ENCODE data around the gene IFT122. TPM values are rescaled to one million over a fixed set of nuclear protein-coding genes. Genes with fewer than 3 reads are reported as not detected.

IFT122 gene
- total RNA-seq, 1 donor from 2014 or later = 17.7 TPM

DNA sequence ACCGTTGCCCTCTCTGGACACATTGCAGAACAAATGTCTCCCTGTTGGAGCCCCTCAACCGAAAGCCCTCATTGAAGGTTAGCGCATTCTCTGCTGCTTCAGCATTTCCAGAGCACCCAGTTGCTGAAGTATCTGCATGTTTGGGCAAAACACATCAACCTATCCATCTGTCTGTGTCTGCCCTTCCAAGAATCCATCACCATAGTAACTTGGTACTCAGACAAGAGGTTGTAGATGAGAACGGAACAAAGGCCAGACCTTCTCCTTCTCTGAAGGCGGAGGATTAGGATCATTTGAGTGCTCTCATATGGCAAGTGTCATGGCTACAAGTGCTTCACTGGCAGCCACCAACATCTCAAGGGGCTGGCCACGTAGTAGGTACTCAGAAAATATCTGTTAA, 65.3 kb downstream of the IFT122 start:
- H3K9me3 ChIP-seq (ENCODE audit: insufficient read depth, low read depth, low read length) = no peaks in the 10 kb centered on the region
- H3K9ac ChIP-seq (ENCODE audit: low read length) = no peak overlapping the region
- no peak overlapping the region for H3K4me2 ChIP-seq (ENCODE audit: low read length)
- FAIRE-seq (no peak), DNase-seq (ENCODE audit: low read depth) (no peak)
- H3K36me3 ChIP-seq (ENCODE audit: insufficient read depth, low read length) = peaks cover 4% of the 10 kb centered on the region
- H3K4me3 ChIP-seq (ENCODE audit: insufficient read depth, low read depth, low read length) = no peak overlapping the region
- Mint-ChIP-seq H3K4me1 (ENCODE audit: low read depth, unreplicated experiment) (peaks cover 10% of the 10 kb centered on the region), H3K27ac (ENCODE audit: unreplicated experiment) (no peak overlapping the region), H3K27me3 (ENCODE audit: low read depth, unreplicated experiment) (no peaks in the 10 kb centered on the region), H3K9me3 (ENCODE audit: unreplicated experiment) (no peaks in the 10 kb centered on the region), H3K36me3 (ENCODE audit: low read depth, unreplicated experiment) (peaks cover 27% of the 10 kb centered on the region), H3K4me3 (ENCODE audit: unreplicated experiment) (no peak overlapping the region)
- H2AFZ ChIP-seq (ENCODE audit: low read depth, low read length) = no peak overlapping the region
- H3K4me1 ChIP-seq (ENCODE audit: insufficient read depth, low read length) = no peaks in the 10 kb centered on the region
- H4K20me1 ChIP-seq (ENCODE audit: insufficient read depth, low read length) = no peaks in the 10 kb centered on the region
- TF ChIP-seq, protein P1, sequence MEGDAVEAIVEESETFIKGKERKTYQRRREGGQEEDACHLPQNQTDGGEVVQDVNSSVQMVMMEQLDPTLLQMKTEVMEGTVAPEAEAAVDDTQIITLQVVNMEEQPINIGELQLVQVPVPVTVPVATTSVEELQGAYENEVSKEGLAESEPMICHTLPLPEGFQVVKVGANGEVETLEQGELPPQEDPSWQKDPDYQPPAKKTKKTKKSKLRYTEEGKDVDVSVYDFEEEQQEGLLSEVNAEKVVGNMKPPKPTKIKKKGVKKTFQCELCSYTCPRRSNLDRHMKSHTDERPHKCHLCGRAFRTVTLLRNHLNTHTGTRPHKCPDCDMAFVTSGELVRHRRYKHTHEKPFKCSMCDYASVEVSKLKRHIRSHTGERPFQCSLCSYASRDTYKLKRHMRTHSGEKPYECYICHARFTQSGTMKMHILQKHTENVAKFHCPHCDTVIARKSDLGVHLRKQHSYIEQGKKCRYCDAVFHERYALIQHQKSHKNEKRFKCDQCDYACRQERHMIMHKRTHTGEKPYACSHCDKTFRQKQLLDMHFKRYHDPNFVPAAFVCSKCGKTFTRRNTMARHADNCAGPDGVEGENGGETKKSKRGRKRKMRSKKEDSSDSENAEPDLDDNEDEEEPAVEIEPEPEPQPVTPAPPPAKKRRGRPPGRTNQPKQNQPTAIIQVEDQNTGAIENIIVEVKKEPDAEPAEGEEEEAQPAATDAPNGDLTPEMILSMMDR (IDR thresholded peaks at IDR 0.05; ENCODE audit: insufficient read depth, low read depth, low read length) = no peak
- no peak for TF ChIP-seq EZH2 (IDR thresholded peaks at IDR 0.05; ENCODE audit: insufficient read depth, low read length)
- no peaks in the 10 kb centered on the region for H3K27me3 ChIP-seq (ENCODE audit: insufficient read depth, low read length)
- no peak overlapping the region for H3K27ac ChIP-seq (ENCODE audit: low read depth, low read length)
- H3K79me2 ChIP-seq (ENCODE audit: insufficient read depth, low read length) = no peaks in the 10 kb centered on the region

DNA sequence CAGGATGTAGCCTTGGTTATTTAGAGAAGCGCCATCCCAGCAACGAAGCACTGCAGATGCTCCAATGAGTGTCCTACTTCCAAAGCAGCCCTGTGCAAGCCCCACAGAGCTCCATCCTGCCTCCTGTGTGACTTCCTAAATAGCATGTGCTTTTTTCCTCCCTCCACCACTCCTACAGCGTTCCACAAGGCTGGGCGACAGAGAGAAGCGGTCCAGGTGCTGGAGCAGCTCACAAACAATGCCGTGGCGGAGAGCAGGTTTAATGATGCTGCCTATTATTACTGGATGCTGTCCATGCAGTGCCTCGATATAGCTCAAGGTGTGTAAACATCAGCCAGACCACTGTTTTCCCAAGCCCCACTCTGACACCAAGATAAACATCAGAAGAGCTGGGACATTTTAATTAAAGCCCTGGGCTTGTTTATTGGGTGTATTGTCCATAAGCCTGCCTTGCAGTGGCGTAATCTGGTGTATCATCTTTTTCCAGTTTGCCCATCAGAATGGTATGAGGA, 66.3 kb downstream of the IFT122 start:
- Histone ChIP-seq H3K4me2 (ENCODE audit: low read length) (no peak overlapping the region), H3K27ac (ENCODE audit: low read depth, low read length) (no peak overlapping the region), H3K36me3 (ENCODE audit: insufficient read depth, low read length) (peaks cover 4% of the 10 kb centered on the region), H3K27me3 (ENCODE audit: insufficient read depth, low read length) (no peaks in the 10 kb centered on the region), H4K20me1 (ENCODE audit: insufficient read depth, low read length) (no peaks in the 10 kb centered on the region), H3K4me1 (ENCODE audit: insufficient read depth, low read length) (no peaks in the 10 kb centered on the region), H3K4me3 (ENCODE audit: insufficient read depth, low read depth, low read length) (no peak overlapping the region), H3K9ac (ENCODE audit: low read length) (no peak overlapping the region), H3K9me3 (ENCODE audit: insufficient read depth, low read depth, low read length) (no peaks in the 10 kb centered on the region), H3K79me2 (ENCODE audit: insufficient read depth, low read length) (no peaks in the 10 kb centered on the region), H2AFZ (ENCODE audit: low read depth, low read length) (no peak overlapping the region)
- FAIRE-seq (no peak), DNase-seq (ENCODE audit: low read depth) (no peak)
- Mint-ChIP-seq H3K4me1 (ENCODE audit: low read depth, unreplicated experiment) (peaks cover 9% of the 10 kb centered on the region), H3K36me3 (ENCODE audit: low read depth, unreplicated experiment) (peaks cover 30% of the 10 kb centered on the region), H3K4me3 (ENCODE audit: unreplicated experiment) (no peak overlapping the region), H3K27ac (ENCODE audit: unreplicated experiment) (peak overlapping the region; percentile 41), H3K27me3 (ENCODE audit: low read depth, unreplicated experiment) (no peaks in the 10 kb centered on the region), H3K9me3 (ENCODE audit: unreplicated experiment) (no peaks in the 10 kb centered on the region)
- TF ChIP-seq, protein P1 (IDR thresholded peaks at IDR 0.05; ENCODE audit: insufficient read depth, low read depth, low read length) = no peak
- no peak for TF ChIP-seq EZH2 (IDR thresholded peaks at IDR 0.05; ENCODE audit: insufficient read depth, low read length)

DNA sequence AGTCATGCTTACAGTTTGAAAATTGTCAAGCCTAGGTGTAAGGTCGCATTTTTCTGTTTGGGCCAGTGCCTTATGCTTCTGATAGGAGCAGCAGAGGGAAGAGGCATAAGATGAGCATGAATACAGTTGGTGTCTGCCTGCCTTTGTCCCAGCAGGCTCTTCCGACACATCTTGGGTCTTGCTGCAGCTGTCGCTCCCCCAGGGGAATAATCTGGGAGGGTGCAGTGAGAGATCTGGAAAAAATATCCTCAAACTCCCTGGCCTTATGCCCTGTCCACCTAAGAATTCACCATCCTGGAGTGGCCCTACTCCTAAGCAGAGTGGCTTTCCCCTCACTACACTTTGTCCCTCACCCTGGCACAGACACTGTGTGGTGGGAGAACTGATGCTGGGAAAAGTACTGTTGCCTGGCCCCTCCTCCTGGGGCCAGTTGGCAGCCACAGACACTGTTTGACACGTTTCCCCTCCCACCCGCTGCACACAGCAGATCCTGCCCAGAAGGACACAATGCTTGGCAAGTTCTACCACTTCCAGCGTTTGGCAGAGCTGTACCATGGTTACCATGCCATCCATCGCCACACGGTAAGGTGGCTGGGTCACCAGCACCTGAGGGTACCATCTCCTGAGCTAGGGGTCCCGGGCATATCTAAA, 67.3 kb downstream of the IFT122 start:
- Histone ChIP-seq H3K36me3 (ENCODE audit: insufficient read depth, low read length) (peaks cover 4% of the 10 kb centered on the region), H3K27ac (ENCODE audit: low read depth, low read length) (no peak overlapping the region), H4K20me1 (ENCODE audit: insufficient read depth, low read length) (no peaks in the 10 kb centered on the region), H3K9ac (ENCODE audit: low read length) (no peak overlapping the region), H3K4me3 (ENCODE audit: insufficient read depth, low read depth, low read length) (no peak overlapping the region), H3K4me1 (ENCODE audit: insufficient read depth, low read length) (no peaks in the 10 kb centered on the region), H2AFZ (ENCODE audit: low read depth, low read length) (no peak overlapping the region), H3K27me3 (ENCODE audit: insufficient read depth, low read length) (no peaks in the 10 kb centered on the region), H3K9me3 (ENCODE audit: insufficient read depth, low read depth, low read length) (no peaks in the 10 kb centered on the region), H3K4me2 (ENCODE audit: low read length) (no peak overlapping the region), H3K79me2 (ENCODE audit: insufficient read depth, low read length) (no peaks in the 10 kb centered on the region)
- no peak for TF ChIP-seq EZH2 (IDR thresholded peaks at IDR 0.05; ENCODE audit: insufficient read depth, low read length)
- TF ChIP-seq, protein P1 (IDR thresholded peaks at IDR 0.05; ENCODE audit: insufficient read depth, low read depth, low read length) = no peak
- Mint-ChIP-seq H3K27me3 (ENCODE audit: low read depth, unreplicated experiment) (no peaks in the 10 kb centered on the region), H3K4me1 (ENCODE audit: low read depth, unreplicated experiment) (peaks cover 9% of the 10 kb centered on the region), H3K9me3 (ENCODE audit: unreplicated experiment) (no peaks in the 10 kb centered on the region), H3K4me3 (ENCODE audit: unreplicated experiment) (no peak overlapping the region), H3K36me3 (ENCODE audit: low read depth, unreplicated experiment) (peaks cover 37% of the 10 kb centered on the region), H3K27ac (ENCODE audit: unreplicated experiment) (no peak overlapping the region)
- no peak for DNase-seq (ENCODE audit: low read depth)
- no peak for FAIRE-seq
